GM18499 (cell line): ENCODE results near the gene FBXO28.
"Not testable (repeated sequence)": the region's sequence is repeated elsewhere in the genome, so short reads cannot be mapped to it uniquely, and the experiment has no call there.

Experiments
- ATAC-seq: cut with Tn5 transposase; IDR thresholded peaks from one replicate; pipeline ENCODE4 v1.9.1; 2021; ENCODE audit warnings: moderate number of reproducible peaks; ENCODE audit not compliant: insufficient read depth, unreplicated experiment

The FBXO28 gene, protein sequence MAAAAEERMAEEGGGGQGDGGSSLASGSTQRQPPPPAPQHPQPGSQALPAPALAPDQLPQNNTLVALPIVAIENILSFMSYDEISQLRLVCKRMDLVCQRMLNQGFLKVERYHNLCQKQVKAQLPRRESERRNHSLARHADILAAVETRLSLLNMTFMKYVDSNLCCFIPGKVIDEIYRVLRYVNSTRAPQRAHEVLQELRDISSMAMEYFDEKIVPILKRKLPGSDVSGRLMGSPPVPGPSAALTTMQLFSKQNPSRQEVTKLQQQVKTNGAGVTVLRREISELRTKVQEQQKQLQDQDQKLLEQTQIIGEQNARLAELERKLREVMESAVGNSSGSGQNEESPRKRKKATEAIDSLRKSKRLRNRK

GRCh38 chr1:224113918-224114786 lies at the start of gene FBXO28:
Gene FBXO28 (plus strand): TSS chr1:224114111. CDS start chr1:224114130, 19 bp downstream.
- peak; percentile 84 for ATAC-seq

DNA sequence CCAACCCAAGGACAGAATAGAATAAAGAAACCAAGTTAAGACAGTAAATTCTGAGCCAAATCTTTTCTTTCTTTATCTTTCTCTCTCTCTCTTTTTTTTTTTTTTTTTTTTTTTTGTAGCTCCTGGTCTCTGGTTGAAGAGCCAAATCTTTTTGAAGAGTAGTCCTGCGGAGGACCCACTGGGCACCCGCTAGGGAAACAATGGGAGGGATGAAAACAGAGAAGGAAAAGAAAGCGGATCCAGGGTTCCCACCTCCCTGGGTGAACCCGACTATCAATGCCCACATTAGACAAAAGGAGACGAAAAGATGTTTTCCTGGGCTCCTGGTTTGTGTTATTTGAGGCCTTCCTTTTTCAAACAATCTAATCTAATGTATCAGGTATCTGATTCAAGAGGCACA lies 49.8 kb upstream of the FBXO28 start:
- no peak for ATAC-seq

DNA sequence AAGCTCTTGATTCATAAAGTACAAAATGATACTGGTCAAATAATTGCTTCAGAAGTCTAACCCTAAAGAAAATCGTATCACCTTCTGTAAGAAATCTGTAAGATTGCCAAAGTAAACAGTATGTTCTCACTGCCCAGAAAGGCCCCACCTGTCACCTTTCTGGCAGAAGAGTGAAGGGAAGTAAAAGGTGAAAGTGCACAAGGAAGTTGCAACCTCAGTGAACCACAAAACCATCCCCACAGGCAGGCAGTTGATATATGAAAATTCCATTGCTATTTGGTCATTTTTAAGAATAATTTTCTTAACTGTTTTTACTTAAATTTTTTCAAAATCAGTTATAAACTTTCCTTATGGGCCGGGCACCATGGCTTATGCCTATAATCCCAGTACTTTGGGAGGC lies 48.5 kb upstream of the FBXO28 start:
- ATAC-seq: no peak

GRCh38 chr1:224067207-224067606 lies 46.7 kb upstream of the FBXO28 start:
- ATAC-seq: no peak

GRCh38 chr1:224067621-224068457 lies 46.1 kb upstream of the FBXO28 start:
- ATAC-seq: no peak

- ATAC-seq: no peak
Measured at GRCh38 chr1:224068458-224069072, 45.3 kb upstream of the FBXO28 start.

- ATAC-seq: no peak
Measured at GRCh38 chr1:224069138-224069537, 44.8 kb upstream of the FBXO28 start.

DNA sequence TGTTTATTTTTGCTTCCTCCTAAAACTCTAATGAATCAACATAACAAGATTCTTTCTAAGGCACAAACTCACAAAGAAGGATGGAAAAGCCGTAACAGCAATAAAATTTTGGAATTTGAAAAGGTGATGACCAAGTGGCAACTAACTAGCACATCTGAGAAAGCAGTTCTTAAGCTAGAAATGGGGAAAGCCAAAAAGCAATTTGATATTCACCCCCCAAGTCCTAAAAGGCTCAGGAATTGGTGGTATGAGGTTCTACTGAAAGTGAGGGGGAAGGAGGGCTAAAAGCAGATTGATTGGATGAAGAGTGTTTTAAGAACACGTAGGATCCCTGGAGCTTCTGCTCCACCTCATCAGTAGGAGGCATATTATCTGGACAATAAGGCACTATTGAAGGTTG lies 43.4 kb upstream of the FBXO28 start:
- ATAC-seq: no peak

DNA sequence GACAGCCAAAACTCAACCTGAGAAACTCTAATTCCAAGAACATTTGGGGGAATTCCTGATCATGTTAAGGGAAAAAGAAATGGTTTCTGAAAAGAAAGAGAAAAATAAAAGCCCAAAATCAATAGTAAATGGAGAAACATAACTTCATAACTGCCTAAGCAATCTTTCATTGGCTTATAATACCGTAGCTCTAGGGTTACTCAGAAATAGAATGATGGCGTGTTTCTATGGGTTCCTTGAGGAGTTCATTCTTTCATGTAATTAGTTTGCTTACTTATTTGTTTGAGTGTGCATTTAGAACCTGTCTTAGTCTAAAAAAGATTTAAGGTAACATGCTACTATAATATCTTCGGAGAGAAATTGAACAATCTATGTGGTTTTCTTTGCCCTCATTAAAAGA lies 37.5 kb upstream of the FBXO28 start:
- ATAC-seq: no peak

- not testable (repeated sequence) for ATAC-seq
Measured at GRCh38 chr1:224079644-224080043, 34.3 kb upstream of the FBXO28 start.

GRCh38 chr1:224080115-224080774 lies 33.7 kb upstream of the FBXO28 start:
- no peak for ATAC-seq

GRCh38 chr1:224081604-224082003 lies 32.3 kb upstream of the FBXO28 start:
- ATAC-seq: no peak

DNA sequence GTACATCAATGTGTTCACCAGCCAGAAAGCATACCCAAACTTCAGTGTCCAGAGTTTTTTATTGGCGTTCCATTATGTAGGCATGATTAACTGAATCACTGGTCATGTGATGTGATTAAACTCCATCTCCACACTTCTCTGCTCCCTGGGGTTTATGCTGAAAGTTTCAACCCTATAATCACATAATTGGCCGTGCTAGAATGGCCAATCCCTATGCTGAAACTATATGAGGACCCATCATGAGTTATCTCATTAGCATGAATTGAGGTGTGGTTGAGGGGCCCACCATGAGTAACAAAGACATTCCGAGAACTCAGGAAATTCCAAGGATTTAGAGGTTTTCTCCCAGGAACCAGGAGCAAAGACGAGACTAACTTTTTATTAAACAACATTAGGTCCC lies 31.8 kb upstream of the FBXO28 start:
- ATAC-seq: no peak

DNA sequence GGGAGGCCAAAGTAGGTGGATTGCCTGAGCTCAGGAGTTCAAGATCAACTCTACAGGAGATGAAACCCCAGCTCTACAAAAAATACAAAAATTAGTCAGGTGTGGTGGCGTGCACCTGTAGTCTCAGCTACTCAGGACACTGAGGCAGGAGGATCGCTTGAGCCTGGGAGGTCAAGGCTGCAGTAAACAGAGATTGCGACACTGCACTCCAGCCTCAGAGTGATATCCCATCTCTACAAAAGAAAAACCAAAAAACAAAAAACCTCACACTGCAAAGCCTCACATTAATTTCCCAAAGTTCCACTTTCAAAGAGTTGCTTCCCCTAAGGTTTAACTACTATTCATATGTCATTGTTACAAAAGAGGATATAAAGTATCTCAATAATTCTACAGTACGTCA lies 29.0 kb upstream of the FBXO28 start:
- ATAC-seq: no peak

DNA sequence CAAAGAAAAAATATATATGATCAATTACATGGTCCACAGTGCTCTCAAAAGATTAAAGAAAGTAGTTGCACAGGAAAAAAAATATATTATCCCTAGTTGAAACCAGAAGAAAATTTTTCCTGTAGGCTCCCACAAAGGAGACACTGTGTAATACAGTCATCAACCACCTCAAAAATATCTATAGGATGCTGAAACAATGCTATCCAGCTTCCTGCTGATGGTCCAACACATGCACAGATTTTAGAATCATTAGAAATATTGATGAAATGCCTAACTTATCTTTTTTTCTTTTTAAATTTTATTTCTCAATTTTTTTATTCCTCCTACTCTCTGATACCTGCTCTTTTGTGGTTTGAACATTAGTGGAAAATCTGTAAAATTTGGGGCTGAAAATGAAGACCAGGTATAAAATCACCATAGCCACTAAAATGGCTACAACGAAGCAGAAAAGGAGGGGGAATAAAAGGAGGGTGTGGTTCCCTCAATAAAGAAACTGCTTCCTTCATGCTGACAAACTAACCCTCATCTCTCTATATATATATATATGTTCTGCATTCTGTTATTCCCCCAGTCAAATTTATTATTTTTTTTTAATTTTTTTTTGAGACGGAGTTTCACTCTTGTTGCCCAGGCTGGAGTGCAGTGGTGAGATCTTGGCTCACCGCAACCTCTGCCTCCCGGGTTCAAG lies 28.3 kb upstream of the FBXO28 start:
- no peak for ATAC-seq

DNA sequence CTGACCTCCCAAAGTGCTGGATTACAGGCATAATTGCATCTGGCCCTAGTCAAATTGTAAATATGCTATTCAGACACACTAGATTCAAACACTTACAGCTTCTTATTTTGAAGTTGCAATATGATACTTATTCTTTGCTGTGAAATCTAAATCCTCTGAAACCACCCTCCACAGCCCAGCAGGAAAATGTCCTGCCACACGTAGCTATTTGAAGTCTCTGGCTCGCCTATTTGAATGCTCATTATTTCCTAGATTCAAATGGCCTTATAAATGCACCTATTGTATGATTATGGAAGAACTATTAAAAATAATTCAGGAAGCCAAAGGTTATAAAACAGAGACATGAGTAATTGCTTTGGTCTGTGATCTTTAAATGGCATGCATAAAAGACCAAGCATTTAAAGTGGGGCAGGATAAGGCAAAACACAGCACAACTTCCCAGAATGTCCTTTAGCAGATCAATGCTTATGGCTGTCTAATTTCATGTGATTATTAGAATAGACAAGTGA lies 26.6 kb upstream of the FBXO28 start:
- no peak for ATAC-seq

- no peak for ATAC-seq
Measured at GRCh38 chr1:224089583-224089982, 24.3 kb upstream of the FBXO28 start.

DNA sequence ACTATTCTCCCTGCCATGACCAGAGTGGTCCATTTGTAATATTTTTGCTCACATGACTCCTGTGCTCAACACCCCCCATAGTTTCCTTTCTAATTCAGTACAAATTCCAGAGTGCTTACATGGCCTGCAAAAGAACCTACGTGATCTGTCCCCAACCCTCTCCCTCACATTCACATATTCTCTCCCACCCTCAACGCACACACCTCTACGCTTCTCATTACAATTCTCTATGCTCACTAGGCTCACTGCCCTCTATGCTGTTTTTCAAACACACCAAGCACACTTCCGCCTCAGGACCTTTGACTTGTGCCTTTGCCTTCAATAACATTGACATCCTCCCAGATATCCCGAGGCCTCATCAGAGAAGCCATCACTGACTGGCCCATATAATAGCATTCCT lies 23.8 kb upstream of the FBXO28 start:
- no peak for ATAC-seq

GRCh38 chr1:224092111-224092510 lies 21.8 kb upstream of the FBXO28 start:
- ATAC-seq: no peak
